GM21526 (cell line): ENCODE measurements around the gene SPINK7.
"Not testable (repeated sequence)": the region's sequence is repeated elsewhere in the genome, so short reads cannot be mapped to it uniquely, and the experiment has no call there.

Source experiments
- ATAC-seq: cut with Tn5 transposase; IDR thresholded peaks from one replicate; pipeline ENCODE4 v1.9.1; 2021; ENCODE audit warnings: moderate library complexity; ENCODE audit not compliant: unreplicated experiment, low FRiP score

Gene SPINK7

DNA sequence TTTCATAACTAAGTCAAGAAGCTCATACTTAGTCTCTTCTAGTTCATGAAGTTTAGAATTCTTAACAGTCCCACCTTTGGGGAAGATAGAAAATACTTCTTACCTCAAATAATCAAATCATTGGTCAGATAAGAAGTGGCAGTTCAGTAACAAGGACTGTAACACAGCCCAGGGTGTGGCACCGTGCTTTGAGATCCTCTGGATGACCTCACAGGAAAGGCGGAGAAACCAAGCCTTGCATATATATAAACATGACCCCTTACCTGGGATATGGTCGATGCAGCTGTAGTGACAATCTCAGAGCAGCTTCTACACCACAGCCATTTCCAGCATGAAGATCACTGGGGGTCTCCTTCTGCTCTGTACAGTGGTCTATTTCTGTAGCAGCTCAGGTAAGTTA, at the start of gene SPINK7:
Gene SPINK7, plus strand, starts transcription at position 271 of the 400 bp plus-strand sequence. Its CDS starts 61 bp downstream, at position 332.
- ATAC-seq = no peak

DNA sequence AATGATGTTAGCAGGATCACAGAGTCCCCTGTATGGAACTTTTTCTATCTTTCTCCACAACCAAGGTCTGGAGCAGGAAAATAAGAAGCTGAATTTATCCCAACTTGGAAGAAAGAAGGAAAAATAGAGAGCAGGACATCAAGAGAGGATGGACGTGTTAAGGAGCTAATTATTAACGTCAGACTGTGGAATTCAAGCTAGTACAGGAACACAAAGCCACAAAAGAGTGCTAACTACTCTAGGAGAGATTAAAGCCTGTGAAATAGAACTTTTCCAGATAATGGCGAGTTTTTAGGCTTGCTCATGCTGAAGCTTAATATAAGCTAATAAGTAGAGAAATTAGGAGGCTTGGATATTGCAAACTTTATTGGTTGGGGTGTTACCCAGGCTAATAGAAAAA, 44.3 kb upstream of the SPINK7 start:
- ATAC-seq = no peak

DNA sequence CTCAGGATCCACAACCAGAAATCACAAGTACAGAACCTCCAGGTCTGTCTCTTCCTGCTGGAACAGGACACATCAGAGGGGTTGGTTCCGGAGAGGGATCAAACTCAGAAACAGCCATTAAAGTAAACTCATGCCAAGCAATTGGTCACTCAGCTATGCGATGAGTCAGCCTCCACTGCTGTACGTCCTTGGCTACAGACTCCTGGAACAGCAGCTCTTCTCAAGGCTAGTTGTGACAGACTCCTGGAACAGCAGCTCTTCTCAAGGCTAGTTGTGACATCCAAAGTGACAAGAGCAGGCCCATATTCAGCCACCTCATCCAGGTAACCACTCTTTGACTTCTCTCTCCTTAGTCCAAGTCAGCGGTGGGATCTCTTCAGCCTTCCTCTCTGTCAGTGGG, 43.7 kb upstream of the SPINK7 start, which contains the start of gene SPINK13:
Gene SPINK13, plus strand, starts transcription at position 229 of the 400 bp plus-strand sequence. CDS start 1,279 bp downstream, outside the sequence.
- ATAC-seq = no peak

DNA sequence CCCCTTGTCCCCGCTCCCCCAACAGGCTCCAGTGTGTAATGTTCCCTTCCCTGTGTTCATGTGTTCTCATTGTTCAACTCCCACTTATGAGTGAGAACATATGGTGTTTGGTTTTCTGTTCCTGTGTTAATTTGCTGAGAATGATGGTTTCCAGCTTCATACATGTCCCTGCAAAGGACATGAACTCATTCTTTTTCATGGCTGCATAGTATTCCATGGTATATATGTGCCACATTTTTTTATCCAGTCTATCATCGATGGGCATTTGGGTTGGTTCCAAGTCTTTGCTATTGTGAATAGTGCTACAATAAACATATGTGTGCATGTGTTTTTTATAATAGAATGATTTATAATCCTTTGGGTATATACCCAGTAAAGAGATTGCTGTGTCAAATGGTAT, 37.1 kb upstream of the SPINK7 start:
- ATAC-seq = not testable (repeated sequence)

DNA sequence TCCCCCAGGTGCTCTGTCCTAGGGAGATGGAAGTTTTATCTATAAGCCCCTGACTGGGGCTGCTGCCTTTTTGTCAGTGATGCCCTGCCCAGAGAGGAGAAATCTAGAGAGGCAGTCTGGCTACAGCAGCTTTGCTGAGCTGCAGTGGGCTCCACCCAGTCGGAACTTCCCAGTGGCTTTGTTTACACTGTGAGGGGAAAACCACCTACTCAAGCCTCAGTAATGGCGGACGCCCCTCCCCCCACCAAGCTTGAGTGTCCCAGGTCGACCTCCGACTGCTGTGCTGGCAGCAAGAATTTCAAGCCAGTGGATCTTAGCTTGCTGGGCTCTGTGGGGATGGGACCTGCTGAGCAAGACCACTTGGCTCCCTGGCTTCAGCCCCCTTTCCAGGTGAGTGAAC, 31.3 kb upstream of the SPINK7 start:
- ATAC-seq = not testable (repeated sequence)

- ATAC-seq = not testable (repeated sequence)
Observed at GRCh38 chr5:148281336-148281735, 30.9 kb upstream of the SPINK7 start.

DNA sequence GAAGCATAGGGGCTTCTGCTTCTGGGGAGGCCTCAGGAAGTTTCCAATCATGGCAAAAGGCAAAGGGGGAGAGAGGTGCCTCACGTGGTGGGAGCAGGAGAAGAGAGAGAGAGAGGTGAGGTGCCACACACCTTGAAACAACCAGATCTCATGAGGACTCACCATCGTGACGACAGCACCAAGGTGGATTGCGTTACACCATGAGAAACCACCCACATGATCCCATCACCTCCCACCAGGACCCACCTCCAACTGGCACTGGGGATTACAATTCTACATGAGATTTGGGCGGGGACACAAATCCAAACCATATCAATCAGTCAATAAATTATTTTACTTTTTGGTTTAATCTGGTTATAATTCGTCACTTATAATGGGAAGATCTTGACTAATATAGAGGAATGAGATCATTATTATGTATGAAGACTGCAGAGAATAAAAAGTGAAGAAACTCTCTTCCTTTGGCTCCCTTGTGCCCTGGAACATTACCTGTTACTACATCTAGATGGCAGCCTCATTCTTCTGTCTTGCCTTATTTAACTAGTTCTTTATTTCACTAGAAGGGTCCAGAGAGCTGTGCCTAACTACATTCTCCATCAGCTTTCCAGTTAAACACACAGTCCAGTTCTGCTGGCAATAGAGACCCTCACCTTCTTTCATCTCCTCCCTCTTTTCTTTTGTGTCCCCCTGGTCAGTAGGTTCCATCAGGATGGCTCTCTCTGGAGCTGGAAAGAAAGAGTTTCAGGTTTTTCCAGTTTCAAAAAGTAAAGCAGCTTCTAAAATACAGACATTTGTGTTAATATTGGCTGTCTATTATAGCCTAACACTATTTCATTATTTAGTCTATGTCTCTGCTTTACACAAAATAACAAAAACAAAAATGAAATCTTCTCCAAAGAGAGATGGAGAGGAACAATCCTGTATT, 21.7 kb upstream of the SPINK7 start:
- ATAC-seq = peak; percentile 53

DNA sequence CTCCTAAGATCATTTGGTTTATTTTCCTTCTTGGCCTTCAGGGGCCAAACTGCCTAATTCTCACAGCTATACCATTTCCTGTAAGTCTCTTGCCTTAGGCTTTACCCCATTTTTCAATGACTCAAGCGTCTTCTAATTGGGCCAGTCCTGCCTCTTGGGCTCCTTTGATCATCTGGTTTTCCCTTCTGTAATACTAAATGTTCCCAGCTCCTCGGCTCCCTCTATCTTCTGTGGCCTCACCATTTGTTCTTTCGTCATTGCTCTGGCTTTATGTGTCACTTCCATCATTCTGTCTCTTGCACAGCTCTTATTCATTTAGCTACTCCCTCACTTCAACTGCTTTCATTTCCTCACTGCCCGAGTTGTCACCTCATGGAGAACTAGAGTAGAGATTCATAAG, 14.5 kb upstream of the SPINK7 start:
- ATAC-seq = no peak

DNA sequence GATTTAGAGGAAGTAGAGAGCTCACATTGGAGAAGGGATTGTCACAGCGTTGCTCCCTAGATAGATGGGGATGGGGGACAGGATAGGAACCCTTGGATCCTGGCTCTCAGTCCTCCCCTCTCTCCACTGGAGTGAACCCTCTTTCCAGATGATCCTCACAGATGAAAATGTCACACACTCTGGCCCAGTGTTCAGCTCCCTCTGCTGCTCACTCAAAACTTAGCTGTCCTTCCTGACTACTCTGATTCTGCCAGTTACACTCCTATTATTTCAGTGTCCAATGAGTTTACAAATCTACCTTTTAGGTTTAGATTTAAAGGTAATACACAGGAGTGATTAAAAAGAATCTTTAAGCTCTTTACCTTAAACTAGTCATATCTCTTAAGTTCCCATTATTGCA, 5.8 kb upstream of the SPINK7 start:
- no peak for ATAC-seq

GRCh38 chr5:148309019-148309418, 3.2 kb upstream of the SPINK7 start:
- ATAC-seq = no peak

GRCh38 chr5:148309746-148310145, 2.5 kb upstream of the SPINK7 start:
- ATAC-seq = no peak

DNA sequence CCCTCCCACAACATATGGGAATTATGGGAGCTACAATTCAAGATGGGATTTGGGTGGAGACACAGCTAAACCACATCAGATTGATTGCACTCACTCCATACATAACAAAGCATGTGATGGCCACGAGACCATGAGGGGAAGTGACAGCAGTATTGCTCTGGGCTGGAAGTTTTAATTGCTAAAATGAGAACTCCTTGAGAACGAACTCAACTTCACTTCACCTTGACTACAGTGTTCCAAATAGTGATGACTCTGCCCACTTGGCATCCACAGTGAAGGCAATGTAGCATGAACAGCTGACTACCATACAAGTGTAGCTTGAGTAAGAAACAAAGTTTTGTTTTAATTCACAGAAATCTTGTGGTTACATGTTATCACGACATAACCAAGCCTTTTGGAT, 739 bp upstream of the SPINK7 start:
- ATAC-seq = no peak

- no peak for ATAC-seq
Observed at GRCh38 chr5:148314187-148314586, 2.0 kb downstream of the SPINK7 start.

DNA sequence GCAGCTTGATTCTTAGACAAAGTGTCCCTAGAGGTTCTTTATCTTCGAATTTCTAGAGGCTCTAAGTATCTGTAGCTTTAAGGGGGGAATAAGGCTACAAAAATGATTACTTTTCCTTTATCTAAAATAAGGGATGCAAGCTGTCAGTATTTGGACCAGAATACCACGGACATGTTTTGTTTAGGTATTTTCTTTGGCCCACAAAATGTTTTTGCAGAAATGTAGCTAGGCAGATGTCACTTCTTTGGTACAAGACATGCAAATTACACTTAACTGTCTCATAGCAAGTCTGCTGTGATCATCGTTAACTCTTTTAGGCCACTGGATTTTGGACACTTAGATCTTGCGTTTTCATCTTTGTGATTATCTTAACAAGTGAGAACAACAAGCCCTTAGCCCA, 2.5 kb downstream of the SPINK7 start:
- no peak for ATAC-seq

DNA sequence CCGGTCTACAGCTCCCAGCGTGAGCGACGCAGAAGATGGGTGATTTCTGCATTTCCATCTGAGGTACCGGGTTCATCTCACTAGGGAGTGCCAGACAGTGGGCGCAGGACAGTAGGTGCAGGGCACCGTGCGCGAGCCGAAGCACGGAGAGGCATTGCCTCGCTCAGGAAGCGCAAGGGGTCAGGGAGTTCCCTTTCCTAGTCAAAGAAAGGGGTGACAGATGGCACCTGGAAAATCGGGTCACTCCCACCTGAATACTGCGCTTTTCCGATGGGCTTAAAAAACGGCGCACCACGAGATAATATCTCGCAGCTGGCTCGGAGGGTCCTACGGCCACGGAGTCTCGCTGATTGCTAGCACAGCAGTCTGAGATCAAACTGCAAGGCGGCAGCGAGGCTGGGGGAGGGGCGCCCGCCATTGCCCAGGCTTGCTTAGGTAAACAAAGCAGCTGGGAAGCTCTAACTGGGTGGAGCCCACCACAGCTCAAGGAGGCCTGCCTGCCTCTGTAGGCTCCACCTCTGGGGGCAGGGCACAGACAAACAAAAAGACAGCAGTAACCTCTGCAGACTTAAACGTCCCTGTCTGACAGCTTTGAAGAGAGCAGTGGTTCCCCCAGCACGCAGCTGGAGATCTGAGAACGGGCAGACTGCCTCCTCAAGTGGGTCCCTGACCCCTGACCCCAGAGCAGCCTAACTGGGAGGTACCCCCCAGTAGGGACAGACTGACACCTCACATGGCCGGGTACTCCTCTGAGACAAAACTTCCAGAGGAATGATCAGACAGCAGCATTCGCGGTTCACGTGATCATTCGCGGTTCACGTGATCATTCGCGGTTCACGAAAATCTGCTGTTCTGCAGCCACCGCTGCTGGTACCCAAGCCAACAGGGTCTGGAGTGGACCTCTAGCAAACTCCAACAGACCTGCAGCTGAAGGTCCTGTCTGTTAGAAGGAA, 8.1 kb downstream of the SPINK7 start:
- ATAC-seq = not testable (repeated sequence)

DNA sequence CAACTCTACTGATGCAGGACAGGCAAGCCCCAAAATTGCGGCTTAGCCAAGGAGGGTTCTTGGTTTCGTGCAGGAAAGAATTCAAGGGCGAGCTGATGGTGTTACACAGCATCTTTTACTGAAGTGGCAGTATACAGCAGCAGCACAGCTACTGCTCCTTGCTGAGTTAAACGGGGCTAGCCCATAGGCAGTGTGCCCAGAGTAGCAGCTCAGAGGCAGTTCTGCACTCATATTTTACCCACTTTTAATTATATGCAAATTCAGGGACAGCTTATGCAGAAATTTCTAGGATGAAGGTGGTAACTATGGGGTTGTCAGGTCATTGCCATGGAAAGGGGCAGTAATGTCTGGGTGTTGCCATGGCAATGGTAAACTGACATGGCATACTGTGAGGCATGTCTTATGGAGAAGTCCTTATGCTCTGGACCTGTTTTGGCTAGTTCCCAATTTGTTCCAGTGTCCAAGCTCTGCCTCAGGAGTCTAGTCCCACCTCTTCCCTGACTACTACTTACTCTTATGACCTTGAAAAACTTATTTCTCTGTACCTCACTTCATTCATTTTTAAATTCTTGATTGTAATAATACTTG, 21.1 kb downstream of the SPINK7 start:
- no peak for ATAC-seq

DNA sequence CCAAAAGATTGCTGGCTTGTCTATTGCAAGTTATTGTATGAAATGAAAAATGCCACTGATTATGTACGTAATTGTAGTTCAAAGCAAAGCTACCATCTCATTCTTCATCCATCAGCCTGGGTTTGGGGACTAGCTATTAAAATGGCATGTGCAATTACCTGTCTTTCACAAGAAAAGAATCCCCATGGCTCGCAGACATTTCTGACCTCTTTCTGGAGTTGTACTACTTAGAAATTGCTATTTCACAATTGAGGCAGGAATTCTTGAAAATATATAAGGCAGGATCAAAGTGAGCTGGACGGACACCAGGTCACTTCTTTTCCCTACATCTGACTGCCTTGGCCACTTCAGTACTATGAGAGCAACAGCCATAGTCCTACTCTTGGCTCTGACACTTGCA, 23.0 kb downstream of the SPINK7 start, which contains the start of gene SPINK9:
Gene SPINK9, plus strand, starts transcription at position 301 of the 400 bp plus-strand sequence. Its CDS starts 55 bp downstream, at position 356.
- no peak for ATAC-seq

- no peak for ATAC-seq
Observed at GRCh38 chr5:148336704-148337435, 24.6 kb downstream of the SPINK7 start.

DNA sequence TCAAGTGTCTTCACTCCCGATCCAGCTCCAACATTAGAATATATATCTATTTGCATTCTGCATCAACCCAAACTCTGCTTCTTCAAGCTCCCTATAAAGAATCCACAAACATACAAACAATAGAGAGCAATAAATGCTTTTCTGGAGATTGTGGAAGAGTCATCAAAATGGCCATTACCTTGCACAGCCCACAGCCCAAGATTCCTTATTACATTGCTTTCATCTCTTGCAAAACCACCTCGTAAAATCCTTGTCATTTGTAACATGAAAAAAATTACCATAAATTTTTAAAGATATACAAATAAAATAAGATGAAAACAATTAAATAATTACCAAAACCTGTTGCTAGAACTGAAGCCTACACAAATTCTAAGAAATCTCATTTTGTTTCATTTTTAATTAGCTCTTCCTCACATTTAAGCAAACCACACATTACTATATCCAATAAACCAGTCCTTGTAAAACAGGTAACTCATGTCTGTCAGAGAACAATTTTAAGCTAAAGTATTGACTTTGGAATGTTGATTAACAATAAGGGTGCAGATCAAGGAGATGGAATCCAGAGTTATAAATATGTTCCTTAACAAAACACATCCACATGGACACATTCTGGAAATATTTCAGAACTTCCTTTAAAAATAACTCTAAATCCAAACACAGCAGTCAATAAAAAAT, 30.3 kb downstream of the SPINK7 start:
- ATAC-seq = no peak
